GM12872 (cell line): ENCODE measurements around the gene HBP1.
A peak's percentile ranks its signal among the peaks of the same experiment; 100 is the strongest.

Experiments used
- TF ChIP-seq, protein P1 (sequence below): IDR thresholded peaks from 3 replicates; pipeline ENCODE4 v1.5.1; 2011; ENCODE audit warnings: low read depth, mild to moderate bottlenecking, low read length, moderate library complexity; ENCODE audit not compliant: insufficient read depth

HBP1 gene

GRCh38 chr7:107160389-107160788 is 8.4 kb upstream of the HBP1 start:
- TF ChIP-seq, protein P1, sequence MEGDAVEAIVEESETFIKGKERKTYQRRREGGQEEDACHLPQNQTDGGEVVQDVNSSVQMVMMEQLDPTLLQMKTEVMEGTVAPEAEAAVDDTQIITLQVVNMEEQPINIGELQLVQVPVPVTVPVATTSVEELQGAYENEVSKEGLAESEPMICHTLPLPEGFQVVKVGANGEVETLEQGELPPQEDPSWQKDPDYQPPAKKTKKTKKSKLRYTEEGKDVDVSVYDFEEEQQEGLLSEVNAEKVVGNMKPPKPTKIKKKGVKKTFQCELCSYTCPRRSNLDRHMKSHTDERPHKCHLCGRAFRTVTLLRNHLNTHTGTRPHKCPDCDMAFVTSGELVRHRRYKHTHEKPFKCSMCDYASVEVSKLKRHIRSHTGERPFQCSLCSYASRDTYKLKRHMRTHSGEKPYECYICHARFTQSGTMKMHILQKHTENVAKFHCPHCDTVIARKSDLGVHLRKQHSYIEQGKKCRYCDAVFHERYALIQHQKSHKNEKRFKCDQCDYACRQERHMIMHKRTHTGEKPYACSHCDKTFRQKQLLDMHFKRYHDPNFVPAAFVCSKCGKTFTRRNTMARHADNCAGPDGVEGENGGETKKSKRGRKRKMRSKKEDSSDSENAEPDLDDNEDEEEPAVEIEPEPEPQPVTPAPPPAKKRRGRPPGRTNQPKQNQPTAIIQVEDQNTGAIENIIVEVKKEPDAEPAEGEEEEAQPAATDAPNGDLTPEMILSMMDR: no peak

- TF ChIP-seq, protein P1: no peak
These were observed 7.4 kb upstream of the HBP1 start for GRCh38 chr7:107161415-107161814.

DNA sequence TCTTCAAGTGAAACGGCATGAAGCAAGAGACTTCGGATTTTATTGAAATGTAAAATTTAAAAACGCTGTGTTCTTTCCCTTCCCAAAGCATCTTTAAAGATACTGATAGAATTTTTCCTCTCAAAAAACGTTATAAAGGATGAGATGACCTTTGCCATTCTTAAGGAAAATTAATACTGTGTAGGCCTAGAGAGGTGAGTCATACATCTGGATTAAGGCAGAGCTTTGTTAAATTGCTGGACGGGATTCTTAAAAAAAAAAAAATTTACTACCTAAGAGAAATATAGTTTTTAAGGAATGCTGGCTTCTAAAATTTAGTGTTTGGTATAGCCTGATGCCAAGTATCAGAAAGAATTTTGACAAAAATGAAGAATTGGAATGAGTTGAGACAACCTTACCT is 6.3 kb upstream of the HBP1 start:
- TF ChIP-seq, protein P1: no peak

DNA sequence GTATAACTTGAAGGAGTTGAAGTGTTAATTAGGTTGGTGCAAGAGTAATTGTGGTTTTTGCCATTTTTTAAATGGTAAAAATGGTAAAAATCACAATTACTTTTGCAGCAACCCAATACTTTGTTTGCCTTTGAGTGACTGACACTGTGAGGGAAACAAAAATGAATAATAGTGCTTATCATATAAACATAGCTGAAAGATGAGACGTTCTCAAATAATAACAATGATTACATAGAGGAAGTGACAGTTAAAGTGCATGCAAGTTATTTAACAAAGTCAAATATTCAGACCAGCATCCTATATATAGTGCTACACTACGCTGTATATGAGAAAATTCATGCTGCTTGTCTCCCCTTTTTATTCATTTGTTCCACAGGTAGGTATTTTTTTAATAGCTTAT is 4.7 kb upstream of the HBP1 start:
- TF ChIP-seq, protein P1: no peak

DNA sequence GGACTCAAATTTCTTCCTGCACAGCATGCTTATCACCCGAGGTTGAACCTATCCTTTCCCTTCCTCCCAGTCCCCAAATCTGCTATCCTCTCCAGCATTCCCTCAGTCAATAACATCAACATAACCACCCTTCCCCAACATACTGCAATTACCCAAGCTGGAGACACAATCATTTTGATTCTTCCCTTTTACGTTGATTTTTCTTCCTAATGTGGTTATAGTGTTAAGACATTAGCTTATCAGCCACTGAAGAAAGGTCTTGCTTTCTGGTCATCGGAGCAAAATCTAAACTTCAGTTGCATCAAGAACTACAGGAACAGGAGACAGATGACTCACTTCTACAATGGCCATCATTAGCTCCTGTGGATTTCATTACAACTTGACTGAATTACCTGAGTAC is 3.5 kb upstream of the HBP1 start:
- TF ChIP-seq, protein P1: no peak

DNA sequence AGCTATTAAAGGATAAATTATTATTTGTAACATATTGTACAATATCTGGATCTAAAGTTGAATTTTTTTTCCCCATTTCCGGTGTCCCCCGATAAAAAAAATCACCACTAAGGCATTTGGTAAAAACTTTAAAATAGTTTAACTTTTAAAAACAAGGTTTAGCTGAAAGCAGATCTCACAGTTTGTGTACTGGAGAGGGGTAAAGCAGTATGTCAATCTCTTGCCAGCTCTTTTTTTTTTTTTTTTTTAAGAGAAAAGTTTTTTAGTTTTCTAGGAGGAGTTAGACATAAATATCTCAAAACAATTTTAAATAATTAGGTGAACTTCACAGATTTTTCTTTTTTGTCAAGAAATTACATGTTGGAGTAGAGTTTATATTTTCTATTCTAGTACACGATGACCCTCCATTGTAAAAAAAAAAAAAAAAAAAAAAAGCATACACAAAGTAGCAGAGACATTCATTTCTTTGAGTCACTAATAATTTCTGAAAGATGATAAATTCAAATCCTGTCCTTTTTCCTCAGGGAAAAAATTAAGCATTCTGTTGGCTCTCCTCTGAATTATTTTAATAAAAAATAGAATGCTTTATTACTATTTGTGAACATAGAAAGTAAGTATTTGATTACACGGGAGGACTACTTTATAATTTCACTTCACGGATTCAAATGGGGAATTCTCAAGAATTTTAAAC is 1.9 kb upstream of the HBP1 start:
- TF ChIP-seq, protein P1: no peak

DNA sequence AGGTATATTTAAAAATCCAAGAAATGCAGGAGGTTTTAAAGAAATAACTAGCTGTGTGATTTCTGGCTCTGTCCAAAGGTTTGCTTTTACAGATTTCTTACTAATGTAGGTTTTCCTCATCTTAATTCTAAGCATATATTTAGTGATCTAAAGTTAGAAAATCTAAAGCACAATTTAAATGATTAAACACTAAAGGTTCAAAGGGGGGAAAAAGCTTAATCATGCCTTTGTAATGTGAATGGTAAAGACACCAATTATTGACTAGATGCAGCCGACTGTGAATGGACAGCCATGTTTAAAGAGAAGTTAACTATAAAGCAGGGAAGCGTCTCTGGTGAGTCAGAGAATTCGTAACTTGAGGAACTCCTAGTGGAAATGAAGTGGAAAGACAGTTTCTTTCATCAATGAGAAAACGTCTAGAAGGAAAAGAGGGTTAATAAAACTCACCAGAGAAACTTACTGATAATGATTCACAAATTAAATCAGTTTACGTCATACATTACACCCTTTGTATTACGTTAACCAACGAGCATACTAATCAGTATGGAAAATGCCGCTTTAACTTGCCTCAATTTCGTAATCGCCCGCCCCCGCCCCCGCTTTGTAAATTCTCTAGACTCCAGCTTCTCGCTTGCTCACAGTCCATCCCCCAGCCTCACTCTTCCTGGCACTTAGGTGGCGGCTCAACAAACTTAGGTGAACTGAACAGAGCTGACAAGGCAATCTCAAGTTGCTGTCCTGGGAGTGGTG is 1.1 kb upstream of the HBP1 start:
- TF ChIP-seq, protein P1: peak; percentile 38; the same call in 1 of the 3 replicates
